ENCODE measurements around the gene FHL5. TPM values are rescaled to one million over a fixed set of nuclear protein-coding genes. Genes with fewer than 3 reads are reported as not detected.
A peak's percentile ranks its signal among the peaks of the same experiment; 100 is the strongest.

The FHL5 gene
- total RNA-seq, 1 donor from 2014 or later, result not detected

GRCh38 chr6:96522465-96523009 lies 40.4 kb upstream of the FHL5 start:
- TF ChIP-seq CTCF (IDR thresholded peaks at IDR 0.05), result no peak
- peak overlapping the region; percentile 99 for H3K4me3 Mint-ChIP-seq (ENCODE audit: unreplicated experiment)
- peaks cover 15% of the 10 kb centered on the region for H3K36me3 Mint-ChIP-seq (ENCODE audit: unreplicated experiment)

GRCh38 chr6:96528193-96528592 lies 34.7 kb upstream of the FHL5 start:
- H3K27ac Mint-ChIP-seq (ENCODE audit: unreplicated experiment), result no peak overlapping the region
- H3K9me3 Mint-ChIP-seq (ENCODE audit: unreplicated experiment), result no peaks in the 10 kb centered on the region
- peaks cover 8% of the 10 kb centered on the region for H3K4me1 Mint-ChIP-seq (ENCODE audit: unreplicated experiment)
- H3K4me3 Mint-ChIP-seq (ENCODE audit: unreplicated experiment), result no peak overlapping the region
- no peak for TF ChIP-seq CTCF (IDR thresholded peaks at IDR 0.05)
- no peaks in the 10 kb centered on the region for H3K27me3 Mint-ChIP-seq (ENCODE audit: unreplicated experiment)
- H3K36me3 Mint-ChIP-seq (ENCODE audit: unreplicated experiment), result peaks cover 67% of the 10 kb centered on the region
- DNase-seq (ENCODE audit: extremely low spot score, unreplicated experiment), result no peak

More at GRCh38 chr6:96522465-96523009, 40.4 kb upstream of the FHL5 start:
- DNase-seq (ENCODE audit: extremely low spot score, unreplicated experiment), result no peak
- peak overlapping the region; percentile 100 for H3K27ac Mint-ChIP-seq (ENCODE audit: unreplicated experiment)
- no peaks in the 10 kb centered on the region for H3K9me3 Mint-ChIP-seq (ENCODE audit: unreplicated experiment)
- H3K27me3 Mint-ChIP-seq (ENCODE audit: unreplicated experiment), result no peaks in the 10 kb centered on the region
- peaks cover 23% of the 10 kb centered on the region for H3K4me1 Mint-ChIP-seq (ENCODE audit: unreplicated experiment)

GRCh38 chr6:96532399-96532798 lies 30.5 kb upstream of the FHL5 start:
- no peak overlapping the region for H3K27ac Mint-ChIP-seq (ENCODE audit: unreplicated experiment)
- H3K36me3 Mint-ChIP-seq (ENCODE audit: unreplicated experiment), result peaks cover 65% of the 10 kb centered on the region
- no peak overlapping the region for H3K4me3 Mint-ChIP-seq (ENCODE audit: unreplicated experiment)
- no peak for DNase-seq (ENCODE audit: extremely low spot score, unreplicated experiment)
- no peaks in the 10 kb centered on the region for H3K27me3 Mint-ChIP-seq (ENCODE audit: unreplicated experiment)
- no peak for TF ChIP-seq CTCF (IDR thresholded peaks at IDR 0.05)
- H3K4me1 Mint-ChIP-seq (ENCODE audit: unreplicated experiment), result peaks cover 3% of the 10 kb centered on the region
- no peaks in the 10 kb centered on the region for H3K9me3 Mint-ChIP-seq (ENCODE audit: unreplicated experiment)

GRCh38 chr6:96537726-96538125 lies 25.2 kb upstream of the FHL5 start:
- Mint-ChIP-seq H3K4me1 (ENCODE audit: unreplicated experiment) (peaks cover 3% of the 10 kb centered on the region), H3K27me3 (ENCODE audit: unreplicated experiment) (no peaks in the 10 kb centered on the region), H3K4me3 (ENCODE audit: unreplicated experiment) (no peak overlapping the region), H3K27ac (ENCODE audit: unreplicated experiment) (no peak overlapping the region), H3K9me3 (ENCODE audit: unreplicated experiment) (no peaks in the 10 kb centered on the region), H3K36me3 (ENCODE audit: unreplicated experiment) (peaks cover 44% of the 10 kb centered on the region)
- no peak for DNase-seq (ENCODE audit: extremely low spot score, unreplicated experiment)
- TF ChIP-seq CTCF (IDR thresholded peaks at IDR 0.05), result no peak

GRCh38 chr6:96542702-96543101 lies 20.2 kb upstream of the FHL5 start:
- TF ChIP-seq CTCF (IDR thresholded peaks at IDR 0.05), result peak; percentile 44
- Mint-ChIP-seq H3K27ac (ENCODE audit: unreplicated experiment) (no peak overlapping the region), H3K4me3 (ENCODE audit: unreplicated experiment) (no peak overlapping the region), H3K27me3 (ENCODE audit: unreplicated experiment) (no peaks in the 10 kb centered on the region), H3K36me3 (ENCODE audit: unreplicated experiment) (peaks cover 50% of the 10 kb centered on the region), H3K9me3 (ENCODE audit: unreplicated experiment) (peaks cover 6% of the 10 kb centered on the region), H3K4me1 (ENCODE audit: unreplicated experiment) (no peaks in the 10 kb centered on the region)
- DNase-seq (ENCODE audit: extremely low spot score, unreplicated experiment), result no peak

Measured in osteocyte (in vitro differentiated cells).